DOHH2 (cell line): ENCODE data around the gene AGTRAP.

Source experiments
- H3F3A ChIP-seq: fragments of 200-600 bp; sonication (generic), shearing (Covaris generic); 2 replicates; pipeline ENCODE4 v1.6.0; 2016; ENCODE audit warnings: antibody characterized with exemption, mild to moderate bottlenecking; ENCODE audit not compliant: control insufficient read depth, insufficient read depth
- H3K27ac ChIP-seq: fragments of 200-600 bp; sonication (generic); 2 replicates; pipeline ENCODE4 v1.5.1; 2014; ENCODE audit warnings: low read depth, mild to moderate bottlenecking, low read length, moderate library complexity
- H3K27me3 ChIP-seq: fragments of 200-600 bp; sonication (generic); 2 replicates; pipeline ENCODE4 v1.6.1; 2014; ENCODE audit warnings: mild to moderate bottlenecking, low read length, mixed read lengths; ENCODE audit not compliant: control insufficient read depth
- H3K36me3 ChIP-seq: fragments of 200-600 bp; sonication (generic); 2 replicates; pipeline ENCODE4 v1.6.1; 2014; ENCODE audit warnings: mild to moderate bottlenecking, low read length, moderate library complexity, mixed read lengths; ENCODE audit not compliant: control insufficient read depth
- H3K4me1 ChIP-seq: fragments of 200-600 bp; sonication (generic); 2 replicates; pipeline ENCODE4 v1.6.1; 2014; ENCODE audit warnings: mild to moderate bottlenecking, low read length, mixed read lengths; ENCODE audit not compliant: control insufficient read depth
- H3K4me2 ChIP-seq: fragments of 200-600 bp; sonication (generic); 2 replicates; pipeline ENCODE4 v1.6.0; 2014; ENCODE audit warnings: mild to moderate bottlenecking, low read length, moderate library complexity
- H3K4me3 ChIP-seq: fragments of 200-600 bp; sonication (generic); 2 replicates; pipeline ENCODE4 v1.5.1; 2014; ENCODE audit warnings: mild to moderate bottlenecking, low read length, mixed read lengths
- H3K79me2 ChIP-seq: fragments of 200-600 bp; sonication (generic); 2 replicates; pipeline ENCODE4 v1.6.1; 2014; ENCODE audit warnings: mild to moderate bottlenecking, low read length, mixed read lengths; ENCODE audit not compliant: control insufficient read depth
- H3K9me2 ChIP-seq: fragments of 200-600 bp; sonication (generic); replicated peaks from 2 replicates; pipeline ENCODE4 v1.6.1; 2014; ENCODE audit warnings: mild to moderate bottlenecking, low read length, mixed read lengths; ENCODE audit not compliant: control insufficient read depth
- H3K9me3 ChIP-seq: fragments of 200-600 bp; sonication (generic); 2 replicates; pipeline ENCODE4 v1.6.1; 2014; ENCODE audit warnings: antibody characterized with exemption, low read length, mixed read lengths; ENCODE audit not compliant: control insufficient read depth, insufficient read depth
- H4K20me1 ChIP-seq: fragments of 200-600 bp; sonication (generic); 2 replicates; pipeline ENCODE4 v1.6.0; 2014; ENCODE audit warnings: low read depth, mild to moderate bottlenecking, antibody characterized with exemption, low read length, moderate library complexity; ENCODE audit not compliant: control insufficient read depth, insufficient read depth
- EZH2phosphoT487 ChIP-seq: fragments of 200-600 bp; sonication (generic); IDR thresholded peaks from 2 replicates; pipeline ENCODE4 v1.6.1; 2017; ENCODE audit warnings: borderline replicate concordance, mild to moderate bottlenecking, antibody characterized with exemption, low read length, moderate library complexity, mixed read lengths
- TF ChIP-seq, protein P1 (sequence below): fragments of 200-600 bp; sonication (generic); IDR thresholded peaks from one replicate; pipeline ENCODE4 v1.5.1; 2014; ENCODE audit warnings: antibody characterized with exemption, mild to moderate bottlenecking, low read depth, low read length; ENCODE audit not compliant: poor library complexity, severe bottlenecking

The AGTRAP gene

GRCh38 chr1:11744287-11744686 lies 8.4 kb downstream of the AGTRAP start:
- Histone ChIP-seq H3K9me2 (no peaks in the 10 kb centered on the region), H3K9me3 (no peaks in the 10 kb centered on the region), H3K27ac (no peak overlapping the region), H3K4me3 (no peak overlapping the region), H3K79me2 (no peaks in the 10 kb centered on the region), H3K4me2 (no peak overlapping the region), H3K27me3 (no peaks in the 10 kb centered on the region), H4K20me1 (no peaks in the 10 kb centered on the region), H3F3A (no peaks in the 10 kb centered on the region), H3K36me3 (no peaks in the 10 kb centered on the region), H3K4me1 (peaks cover 6% of the 10 kb centered on the region; the same call in 1 of the 2 replicates)
- TF ChIP-seq, protein P1, sequence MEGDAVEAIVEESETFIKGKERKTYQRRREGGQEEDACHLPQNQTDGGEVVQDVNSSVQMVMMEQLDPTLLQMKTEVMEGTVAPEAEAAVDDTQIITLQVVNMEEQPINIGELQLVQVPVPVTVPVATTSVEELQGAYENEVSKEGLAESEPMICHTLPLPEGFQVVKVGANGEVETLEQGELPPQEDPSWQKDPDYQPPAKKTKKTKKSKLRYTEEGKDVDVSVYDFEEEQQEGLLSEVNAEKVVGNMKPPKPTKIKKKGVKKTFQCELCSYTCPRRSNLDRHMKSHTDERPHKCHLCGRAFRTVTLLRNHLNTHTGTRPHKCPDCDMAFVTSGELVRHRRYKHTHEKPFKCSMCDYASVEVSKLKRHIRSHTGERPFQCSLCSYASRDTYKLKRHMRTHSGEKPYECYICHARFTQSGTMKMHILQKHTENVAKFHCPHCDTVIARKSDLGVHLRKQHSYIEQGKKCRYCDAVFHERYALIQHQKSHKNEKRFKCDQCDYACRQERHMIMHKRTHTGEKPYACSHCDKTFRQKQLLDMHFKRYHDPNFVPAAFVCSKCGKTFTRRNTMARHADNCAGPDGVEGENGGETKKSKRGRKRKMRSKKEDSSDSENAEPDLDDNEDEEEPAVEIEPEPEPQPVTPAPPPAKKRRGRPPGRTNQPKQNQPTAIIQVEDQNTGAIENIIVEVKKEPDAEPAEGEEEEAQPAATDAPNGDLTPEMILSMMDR: no peak
- no peak for TF ChIP-seq EZH2phosphoT487

- H3K9me3 ChIP-seq: no peaks in the 10 kb centered on the region
- H3K36me3 ChIP-seq: no peaks in the 10 kb centered on the region
- H3K4me3 ChIP-seq: no peak overlapping the region
- no peaks in the 10 kb centered on the region for H3F3A ChIP-seq
- no peak overlapping the region for H3K4me2 ChIP-seq
- no peaks in the 10 kb centered on the region for H4K20me1 ChIP-seq
- H3K79me2 ChIP-seq: no peaks in the 10 kb centered on the region
- H3K9me2 ChIP-seq: no peaks in the 10 kb centered on the region
- no peak overlapping the region for H3K27ac ChIP-seq
- TF ChIP-seq, protein P1: no peak
- TF ChIP-seq EZH2phosphoT487: no peak
- H3K4me1 ChIP-seq: no peaks in the 10 kb centered on the region
- H3K27me3 ChIP-seq: no peaks in the 10 kb centered on the region
Measured at GRCh38 chr1:11746092-11746491, 10.2 kb downstream of the AGTRAP start.

- no peak overlapping the region for H3K4me2 ChIP-seq
- H3K4me3 ChIP-seq: no peak overlapping the region
- no peaks in the 10 kb centered on the region for H3K4me1 ChIP-seq
- H3K27ac ChIP-seq: no peak overlapping the region
- no peaks in the 10 kb centered on the region for H3K27me3 ChIP-seq
- no peaks in the 10 kb centered on the region for H3F3A ChIP-seq
- H4K20me1 ChIP-seq: no peaks in the 10 kb centered on the region
- TF ChIP-seq EZH2phosphoT487: no peak
- TF ChIP-seq, protein P1: no peak
- no peaks in the 10 kb centered on the region for H3K79me2 ChIP-seq
- H3K9me3 ChIP-seq: no peaks in the 10 kb centered on the region
- no peaks in the 10 kb centered on the region for H3K9me2 ChIP-seq
- H3K36me3 ChIP-seq: no peaks in the 10 kb centered on the region
Measured at GRCh38 chr1:11746795-11747487, 11.0 kb downstream of the AGTRAP start.
